HepG2 (cell line): ENCODE measurements around the gene ZBTB9. TPM values are rescaled to one million over a fixed set of nuclear protein-coding genes. Genes with fewer than 3 reads are reported as not detected.

Experiments
- ATAC-seq: fragments of 200-7000 bp; cut with Tn5 transposase; 3 replicates; pipeline ENCODE4 v1.9.1; 2020; ENCODE audit warnings: mild to moderate bottlenecking, moderate library complexity
- BruUV-seq: library from RNA; stranded (reverse); fragments of 400-500 nt; replicated peaks from 2 replicates; lab custom pipeline; 2021; lab: Mats Ljungman, UMichigan
- CTCF ChIA-PET: fragments of 300-600 bp; formaldehyde crosslinking; extraction: SDS; loops from one replicate; lab custom pipeline; 2021; ENCODE audit warnings: low total read pairs, inconsistent platforms, low intra/inter-chr PET ratio; lab: Yijun Ruan, JAX
- POLR2A ChIA-PET: fragments of 350-600 bp; sonication (Branson Sonifier 250); formaldehyde crosslinking; loops from one replicate; lab custom pipeline; 2020; ENCODE audit warnings: antibody characterized with exemption, inconsistent platforms; lab: Yijun Ruan, JAX
- DNase-seq: peaks from one replicate; pipeline ENCODE4 v3.0.0-alpha.2; 2015; ENCODE audit warnings: low spot score
- FAIRE-seq: peaks from 3 replicates; lab custom pipeline; 2011; peaks lifted over from hg19 to GRCh38; lab: Jason Lieb, UNC
- H2AFZ ChIP-seq: one replicate; pipeline ENCODE4 v1.6.1; 2011; ENCODE audit warnings: low read length, inconsistent platforms
- H3K27ac ChIP-seq: fragments of 300-600 bp; 3 replicates; pipeline ENCODE4 v1.8.0; 2011; ENCODE audit warnings: mixed run types, mild to moderate bottlenecking, mixed read lengths, low read length, inconsistent platforms; ENCODE audit not compliant: insufficient read depth; ENCODE audit errors: extremely low read length
- H3K27me3 ChIP-seq, 2 experiments: fragments of 200-600 bp in 1 of 2; 2 replicates in 1 of 2; 3 replicates in 1 of 2; pipeline versions ENCODE4 v1.6.0 to v1.8.0; 2011; ENCODE audit warnings: low read length in 2 of 2, mild to moderate bottlenecking in 2 of 2, moderate library complexity in 2 of 2, inconsistent platforms in 1 of 2; ENCODE audit not compliant: insufficient read depth in 2 of 2, control insufficient read depth in 1 of 2
- H3K36me3 ChIP-seq, 2 experiments: fragments of 200-600 bp in 1 of 2; replicated peaks in 1 of 2; 2 replicates in 1 of 2; 3 replicates in 1 of 2; pipeline versions ENCODE4 v1.5.1 to v1.8.0; 2011; ENCODE audit warnings: low read length in 2 of 2, inconsistent platforms in 1 of 2; ENCODE audit not compliant: insufficient read depth in 2 of 2, control insufficient read depth in 1 of 2
- H3K4me1 ChIP-seq: 2 replicates; pipeline ENCODE4 v1.5.1; 2012; ENCODE audit warnings: low read length, inconsistent platforms; ENCODE audit not compliant: insufficient read depth
- H3K4me2 ChIP-seq: 2 replicates; pipeline ENCODE4 v1.6.0; 2011; ENCODE audit warnings: low read depth, low read length, inconsistent platforms
- H3K4me3 ChIP-seq, 3 experiments: fragments of 200-600 bp in 1 of 3; sonication (generic), shearing (Covaris generic) in 1 of 3; replicated peaks in 1 of 3; 2 replicates each; pipeline ENCODE4 v1.5.1; 2011 to 2016; ENCODE audit warnings: low read length in 3 of 3, inconsistent platforms in 2 of 3, low read depth in 2 of 3, mild to moderate bottlenecking in 2 of 3, control low read depth in 1 of 3, mixed read lengths in 1 of 3; ENCODE audit not compliant: insufficient read depth in 1 of 3
- H3K79me2 ChIP-seq: one replicate; pipeline ENCODE4 v1.6.1; 2011; ENCODE audit warnings: low read length, inconsistent platforms; ENCODE audit not compliant: insufficient read depth
- H3K9ac ChIP-seq: 2 replicates; pipeline ENCODE4 v1.6.0; 2011; ENCODE audit warnings: mild to moderate bottlenecking, low read depth, low read length, inconsistent platforms; ENCODE audit not compliant: insufficient read depth
- H3K9me3 ChIP-seq: 2 replicates; pipeline ENCODE4 v1.5.1; 2012; ENCODE audit warnings: mild to moderate bottlenecking, low read length
- H4K20me1 ChIP-seq: 2 replicates; pipeline ENCODE4 v1.6.0; 2011; ENCODE audit warnings: inconsistent platforms, mild to moderate bottlenecking, low read length, moderate library complexity; ENCODE audit not compliant: insufficient read depth
- KLF6 ChIP-seq: IDR thresholded peaks from 2 replicates; pipeline ENCODE4 v1.8.0; 2016; ENCODE audit warnings: missing biosample characterization, missing genetic modification reagents
- MEIS2 ChIP-seq: sonication (generic); formaldehyde crosslinking; IDR thresholded peaks from 2 replicates; pipeline ENCODE4 v1.9.0; 2021; ENCODE audit warnings: mild to moderate bottlenecking, missing genetic modification reagents
- POLR2AphosphoS2 ChIP-seq: IDR thresholded peaks from 2 replicates; pipeline ENCODE4 v1.6.1; 2011; ENCODE audit warnings: low read depth, low read length, improper control_type of control experiment
- SIN3B ChIP-seq: fragments of 150-350 bp; IDR thresholded peaks from 2 replicates; pipeline ENCODE4 v1.6.1; 2014; ENCODE audit warnings: low read length
- ZNF740 ChIP-seq: sonication (generic); formaldehyde crosslinking; IDR thresholded peaks from 2 replicates; pipeline ENCODE4 v1.4.0; 2020; ENCODE audit warnings: missing genetic modification reagents
- ZSCAN25 ChIP-seq: sonication (generic); formaldehyde crosslinking; IDR thresholded peaks from 2 replicates; pipeline ENCODE4 v1.8.0; 2022; ENCODE audit warnings: mild to moderate bottlenecking, missing genetic modification reagents
- WGBS: methylation state at CpG from one replicate; pipeline ENCODE4 v1.1.6; 2017; ENCODE audit warnings: low lambda C conversion rate; 5-methylcytosine and 5-hydroxymethylcytosine counted together
- in situ Hi-C: cut with HindIII; loops from 2 replicates; pipeline ENCODE4 v1.10.0; 2017; ENCODE audit warnings: low pct_unique_long_range_greater_than_20kb; ENCODE audit not compliant: extremely low pct_ligation_motif_present
- intact Hi-C: fragments of 100-400 bp; cut with micrococcal nuclease; formaldehyde crosslinking; loops from one replicate; pipeline ENCODE4 v1.10.0; 2022; ENCODE audit not compliant: unreplicated experiment
- polyA plus RNA-seq, 8 experiments: library from polyadenylated mRNA; depleted of rRNA in 3 of 8; stranded (reverse) in 7 of 8; unstranded in 1 of 8; fragments of >200 nt; fragmentation: Illumina TruSeq in 4 of 8; extraction: Trizol in 4 of 8; gene quantifications; 2 replicates each; pipeline versions ENCODE4 v1.2.1 to v1.2.3, GENCODE V29; 2011 to 2016; ENCODE audit warnings: low read depth in 4 of 8, missing spikeins in 1 of 8, mixed read lengths in 1 of 8; ENCODE audit not compliant: insufficient read depth in 1 of 8
- total RNA-seq, 5 experiments: library from RNA; depleted of rRNA; stranded (reverse); fragments of >200 nt; fragmentation: Illumina TruSeq; extraction: Trizol; gene quantifications; 2 replicates each; pipeline ENCODE4 v1.2.3, GENCODE V29; 2016; ENCODE audit warnings: low read depth in 1 of 5

ZBTB9 gene
- total and polyA plus RNA-seq, 2 of the 13 experiments (the other 11 are each of a cell fraction or from before 2014, with no cell fraction given) = 5.3 to 9.2 TPM

DNA sequence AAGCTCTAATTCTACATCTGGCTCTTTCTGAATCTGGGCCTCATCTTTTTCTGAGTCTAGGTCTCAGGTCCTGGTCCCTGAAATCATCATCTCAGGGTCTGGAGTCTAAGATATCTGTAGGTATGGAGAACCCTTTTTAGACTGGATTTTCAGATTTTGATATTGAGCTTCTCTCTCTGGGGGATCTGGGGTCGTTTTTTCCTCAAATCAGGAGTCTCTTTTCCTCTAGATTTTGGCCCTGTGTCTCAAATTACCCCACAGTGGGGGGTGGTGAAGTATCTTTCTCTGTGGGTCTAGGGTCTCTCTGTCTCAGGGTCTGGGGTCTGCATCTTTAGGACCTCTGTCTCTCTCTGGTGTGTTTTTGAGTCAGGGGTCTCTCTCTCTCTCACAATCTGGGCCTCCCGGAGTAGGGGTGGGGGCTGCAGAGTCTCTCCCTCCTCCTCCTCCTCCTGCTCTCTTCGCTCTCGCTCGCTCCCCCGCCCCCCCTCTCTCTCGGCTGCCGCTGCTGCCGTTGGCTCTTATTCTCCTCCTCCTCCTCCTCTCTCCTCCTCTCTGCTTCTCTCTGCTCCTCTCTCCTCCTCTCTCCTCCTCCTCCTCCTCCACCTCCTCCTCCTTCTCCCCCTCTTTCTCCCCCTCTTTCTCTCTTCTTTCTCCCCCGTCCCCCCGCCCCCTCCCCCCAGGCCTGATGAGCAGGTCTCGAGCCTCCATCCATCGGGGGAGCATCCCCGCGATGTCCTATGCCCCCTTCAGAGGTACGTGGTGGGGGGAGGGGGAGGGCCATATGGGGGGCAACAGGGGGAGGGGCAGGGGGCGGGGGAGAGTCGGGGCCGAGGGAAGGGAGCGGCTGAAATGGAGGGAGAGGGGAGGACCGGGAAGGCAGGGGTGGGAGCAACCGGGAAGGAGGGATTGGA lies 34.5 kb upstream of the ZBTB9 start, which contains the start of gene SYNGAP1:
Gene SYNGAP1, plus strand, starts transcription at position 486 of the 911 bp plus-strand sequence. Its CDS starts 200 bp downstream, at position 686.
- Histone ChIP-seq H3K4me1 (peaks cover 49% of the 10 kb centered on the region), H3K4me3 (peak within 1 kb of the TSS in 1 of 3 experiments; percentile 96; a peak in 1 of 6 replicates), H3K9me3 (no peaks in the 10 kb centered on the region), H3K79me2 (peaks cover 21% of the 10 kb centered on the region), H3K27ac (no peak within 1 kb of the TSS), H4K20me1 (no peaks in the 10 kb centered on the region), H3K36me3 (peaks cover 7 to 10% of the 10 kb centered on the region in 2 experiments), H2AFZ (peak within 1 kb of the TSS; percentile 33), H3K4me2 (peak within 1 kb of the TSS; percentile 97), H3K9ac (peak within 1 kb of the TSS; percentile 74; the same call in 1 of the 2 replicates), H3K27me3 (peaks cover 2 to 35% of the 10 kb centered on the region in 2 experiments; a peak in 3 of 5 replicates)
- FAIRE-seq = no peak
- WGBS = 27% methylated on average over 22 of the region's 22 CpGs
- intact Hi-C loops (no loop called here), in situ Hi-C loops (loop anchor here (10.0 to 25.0 kb wide), 2 partner anchors 133 to 215 kb away; partner anchors contain the start of genes B3GALT4, HSD17B8, PFDN6 and RGL2)
- no TSS peak for BruUV-seq
- ChIA-PET POLR2A (interaction anchor here (0.6 to 2.7 kb wide), 4 partner anchors 10 to 107 kb away, joined by 3 to 23 read pairs (median 6); no protein-coding TSS in a partner anchor), CTCF (no interaction called here)
- ATAC-seq = no peak
- no peak for DNase-seq
- TF ChIP-seq MEIS2 = no peak
- TF ChIP-seq KLF6 (CRISPR knock-in tag) = no peak
- no peak for TF ChIP-seq POLR2AphosphoS2
- 0 out of 2 replicates have a peak, but pooled peaks have one; percentile 7 for TF ChIP-seq ZNF740
- peak; percentile 60; the same call in 1 of the 2 replicates for TF ChIP-seq ZSCAN25
- TF ChIP-seq SIN3B = no peak
